ENCODE measurements around the gene KLF12. TPM values are rescaled to one million over a fixed set of nuclear protein-coding genes. Genes with fewer than 3 reads are reported as not detected.

KLF12 gene
- polyA plus RNA-seq, 3 donors: 0.04 to 1.3 (median 0.38) TPM

- H3K27me3 Mint-ChIP-seq (ENCODE audit: low read depth in 3 of 3): peaks cover 6 to 14% (median 13%) of the 10 kb centered on the region in 3 donors
- Histone ChIP-seq H3K4me2 (replicated peaks; ENCODE audit: extremely low read depth, low read length, poor library complexity, severe bottlenecking) (no peak overlapping the region), H2AFZ (ENCODE audit: insufficient read depth, low read depth, low read length, poor library complexity, severe bottlenecking) (no peak overlapping the region), H3K79me2 (ENCODE audit: insufficient read depth, low read length) (no peaks in the 10 kb centered on the region), H3K27ac (ENCODE audit: low read depth in 1 of 2, low read length in 2 of 2) (no peak overlapping the region), H3K9ac (ENCODE audit: insufficient read depth, low read length, poor library complexity, severe bottlenecking) (no peak overlapping the region), H3K27me3 (ENCODE audit: control insufficient read depth in 2 of 2, insufficient read depth in 2 of 2, low read length in 2 of 2) (peaks cover under 1 to 10% of the 10 kb centered on the region in 2 donors), H3K9me3 (replicated peaks in 1 of 2; ENCODE audit: control insufficient read depth in 1 of 2, insufficient read depth in 1 of 2, low read length in 2 of 2) (no peaks in the 10 kb centered on the region), H3K4me3 (replicated peaks in 1 of 3; ENCODE audit: low read depth in 2 of 3, low read length in 3 of 3) (no peak overlapping the region), H3K36me3 (replicated peaks in 1 of 2; ENCODE audit: control insufficient read depth in 1 of 2, insufficient read depth in 2 of 2, low read length in 2 of 2) (no peaks in the 10 kb centered on the region), H4K20me1 (ENCODE audit: insufficient read depth, low read length) (no peaks in the 10 kb centered on the region), H3K4me1 (ENCODE audit: control insufficient read depth in 1 of 2, insufficient read depth in 2 of 2, low read length in 2 of 2) (no peaks in the 10 kb centered on the region)
- H3K27ac Mint-ChIP-seq: no peak overlapping the region
- H3K36me3 Mint-ChIP-seq: no peaks in the 10 kb centered on the region
- no peak overlapping the region for H3K4me3 Mint-ChIP-seq
- 91% methylated on average over 1 of the region's 1 CpG for WGBS (ENCODE audit: insufficient coverage)
- TF ChIP-seq CTCF (IDR thresholded peaks at IDR 0.05): no peak
- peaks cover 0 to 2% (median 0%) of the 10 kb centered on the region in 7 donors for H3K9me3 Mint-ChIP-seq
- intact Hi-C loops (cut with micrococcal nuclease): no loop called here
- no peak for DNase-seq
- no peaks in the 10 kb centered on the region for H3K4me1 Mint-ChIP-seq
These were observed 8.1 kb upstream of the KLF12 start for GRCh38 chr13:74142257-74142656.

- H3K27ac ChIP-seq (ENCODE audit: low read depth in 1 of 2, low read length in 2 of 2): no peak overlapping the region
- intact Hi-C loops (cut with micrococcal nuclease): no loop called here
- no peaks in the 10 kb centered on the region for H4K20me1 ChIP-seq (ENCODE audit: insufficient read depth, low read length)
- H3K4me3 ChIP-seq (replicated peaks in 1 of 3; ENCODE audit: low read depth in 2 of 3, low read length in 3 of 3): no peak overlapping the region
- no peak overlapping the region for H3K27ac Mint-ChIP-seq
- H3K4me1 ChIP-seq (ENCODE audit: control insufficient read depth in 1 of 2, insufficient read depth in 2 of 2, low read length in 2 of 2): peaks cover 15 to 29% of the 10 kb centered on the region in 2 donors
- peaks cover 0 to 5% (median 2%) of the 10 kb centered on the region in 7 donors for H3K9me3 Mint-ChIP-seq
- no peak for DNase-seq
- H3K36me3 ChIP-seq (replicated peaks in 1 of 2; ENCODE audit: control insufficient read depth in 1 of 2, insufficient read depth in 2 of 2, low read length in 2 of 2): no peaks in the 10 kb centered on the region
- no peaks in the 10 kb centered on the region for H3K9me3 ChIP-seq (replicated peaks in 1 of 2; ENCODE audit: control insufficient read depth in 1 of 2, insufficient read depth in 1 of 2, low read length in 2 of 2)
- peaks cover 21 to 22% (median 22%) of the 10 kb centered on the region in 3 donors for H3K27me3 Mint-ChIP-seq (ENCODE audit: low read depth in 3 of 3)
- H2AFZ ChIP-seq (ENCODE audit: insufficient read depth, low read depth, low read length, poor library complexity, severe bottlenecking): no peak overlapping the region
- H3K79me2 ChIP-seq (ENCODE audit: insufficient read depth, low read length): no peaks in the 10 kb centered on the region
- no peak for TF ChIP-seq CTCF (IDR thresholded peaks at IDR 0.05)
- H3K9ac ChIP-seq (ENCODE audit: insufficient read depth, low read length, poor library complexity, severe bottlenecking): no peak overlapping the region
- H3K36me3 Mint-ChIP-seq: no peaks in the 10 kb centered on the region
- 100% methylated on average over 1 of the region's 3 CpGs for WGBS (ENCODE audit: insufficient coverage)
- H3K27me3 ChIP-seq (ENCODE audit: control insufficient read depth in 2 of 2, insufficient read depth in 2 of 2, low read length in 2 of 2): peaks cover 13 to 33% of the 10 kb centered on the region in 2 donors
- no peak overlapping the region for H3K4me3 Mint-ChIP-seq
- H3K4me1 Mint-ChIP-seq: peaks cover 7% of the 10 kb centered on the region
- no peak overlapping the region for H3K4me2 ChIP-seq (replicated peaks; ENCODE audit: extremely low read depth, low read length, poor library complexity, severe bottlenecking)
These were observed 4.0 kb upstream of the KLF12 start for GRCh38 chr13:74138241-74138640.

Measured in CD14-positive monocyte (primary cell).